Stimulated activated CD8-positive, alpha-beta memory T cell treated with anti-CD3 and anti-CD28 coated beads, Interleukin-12 subunit alpha, Interleukin-12 subunit beta, amount 100 ng/mL, for 1 hour (primary cell): ENCODE measurements around the gene PRLR.

Experiments
- DNase-seq: peaks from one replicate; pipeline ENCODE4 v3.0.0-alpha.2; 2020; ENCODE audit warnings: low read depth

PRLR gene

DNA sequence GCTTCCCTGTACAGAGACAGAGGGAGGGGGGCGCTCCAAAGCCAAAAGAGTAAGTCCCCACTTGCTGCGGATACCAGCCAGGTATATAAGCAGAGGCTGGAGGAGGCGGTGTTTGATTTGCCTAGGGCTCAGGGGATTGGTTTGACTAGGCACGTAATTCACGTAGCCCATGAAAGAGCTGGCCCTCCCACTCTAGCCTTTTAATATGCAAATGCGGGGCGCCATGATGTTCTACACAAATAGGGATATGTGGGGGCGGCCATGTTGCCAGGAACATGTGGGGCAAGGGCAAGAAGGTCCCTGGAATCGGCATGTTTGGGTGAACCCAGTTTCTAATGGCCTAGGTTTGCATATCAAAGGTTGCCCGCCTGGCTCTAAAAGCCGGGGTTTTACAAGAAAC lies 3.3 kb upstream of the PRLR start:
- no peak for DNase-seq

DNA sequence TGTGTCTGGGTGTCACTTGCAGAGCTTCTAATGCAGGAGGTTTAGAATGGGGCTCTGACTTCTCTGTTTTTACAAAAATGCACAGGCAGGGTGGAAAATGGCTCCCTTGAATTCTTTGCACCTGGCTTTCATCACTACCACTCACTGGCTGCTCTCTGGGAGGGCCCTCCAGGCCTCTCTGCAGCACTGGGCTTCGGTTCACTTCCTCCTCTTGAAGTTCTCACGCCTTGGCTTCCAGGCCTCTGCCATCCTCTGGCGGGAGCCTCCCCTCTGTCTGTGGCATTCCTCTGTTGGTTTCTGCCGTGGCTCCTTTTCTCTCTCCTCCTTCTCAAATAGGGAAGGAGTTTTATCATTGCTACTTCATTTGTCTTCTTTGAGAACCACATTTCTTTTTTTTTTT lies 2.8 kb upstream of the PRLR start:
- no peak for DNase-seq

- DNase-seq, result no peak
These were observed 1.8 kb upstream of the PRLR start for GRCh38 chr5:35232124-35232523.

DNA sequence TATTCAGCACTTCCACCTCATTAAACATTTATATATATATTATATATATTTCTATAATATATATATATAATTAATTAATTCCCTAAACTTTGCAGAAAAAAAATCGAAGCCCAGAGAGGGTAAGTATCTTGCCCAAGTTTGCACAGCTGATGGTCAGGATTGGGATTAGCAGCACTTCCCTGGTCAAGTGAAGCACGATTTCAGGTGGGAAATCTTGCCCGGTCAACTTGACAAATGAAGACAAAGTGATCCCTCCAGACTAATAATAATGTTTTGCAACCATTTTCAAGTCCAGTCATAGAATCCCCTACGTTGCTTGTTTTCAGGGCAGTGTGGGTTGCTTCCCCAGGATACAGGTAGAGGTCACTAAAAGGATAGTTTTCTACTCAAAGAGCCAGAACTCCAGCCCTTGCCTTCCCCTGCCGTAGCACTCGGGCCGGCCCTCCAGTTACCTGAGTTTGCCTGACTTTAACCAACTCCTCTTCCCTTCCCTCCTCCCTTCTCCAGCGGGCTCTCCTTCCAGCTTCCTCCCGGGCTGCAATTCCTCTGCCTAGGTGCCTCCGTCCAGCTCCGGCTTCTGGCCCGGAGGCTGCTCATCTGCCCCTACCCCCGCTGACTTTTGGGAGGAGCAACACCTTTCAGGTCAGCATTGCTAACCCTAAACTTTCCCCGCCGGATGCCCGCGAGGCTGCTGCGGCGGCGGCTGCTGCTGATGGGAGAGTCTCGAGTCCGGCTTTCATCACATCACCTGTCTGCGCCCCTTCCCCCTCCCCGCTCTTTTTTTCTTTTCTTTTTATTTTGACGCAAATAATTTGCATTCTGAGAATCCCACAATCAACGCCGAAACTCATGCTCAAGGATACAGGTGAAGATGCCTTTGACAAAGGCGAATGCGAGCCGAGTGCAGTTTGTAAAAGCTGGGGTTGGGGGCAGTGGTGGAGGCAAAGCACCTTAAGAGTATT lies 930 bp downstream of the PRLR start:
- DNase-seq, result no peak

DNA sequence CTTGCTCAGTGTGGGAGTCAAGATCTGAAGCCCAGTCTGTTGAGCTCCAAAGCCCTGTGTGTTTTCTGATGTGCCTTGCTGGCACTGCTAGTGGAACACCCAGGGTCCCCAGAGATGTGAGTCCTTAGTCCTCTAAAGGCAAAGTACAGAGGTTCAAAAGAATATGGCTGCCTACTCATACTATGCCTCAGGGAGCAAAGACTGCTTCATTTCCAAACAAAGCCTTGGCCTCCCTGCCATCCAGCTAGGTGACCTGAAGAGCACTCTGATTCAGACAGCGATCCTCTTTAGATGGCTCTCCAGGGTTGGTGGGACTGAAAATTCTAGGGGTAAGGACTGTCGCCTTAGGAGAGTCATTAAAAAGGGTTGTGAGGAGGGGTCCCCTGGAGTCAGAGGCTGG lies 2.0 kb downstream of the PRLR start:
- DNase-seq, result no peak

GRCh38 chr5:35227720-35228119 lies 2.6 kb downstream of the PRLR start:
- DNase-seq, result no peak

DNA sequence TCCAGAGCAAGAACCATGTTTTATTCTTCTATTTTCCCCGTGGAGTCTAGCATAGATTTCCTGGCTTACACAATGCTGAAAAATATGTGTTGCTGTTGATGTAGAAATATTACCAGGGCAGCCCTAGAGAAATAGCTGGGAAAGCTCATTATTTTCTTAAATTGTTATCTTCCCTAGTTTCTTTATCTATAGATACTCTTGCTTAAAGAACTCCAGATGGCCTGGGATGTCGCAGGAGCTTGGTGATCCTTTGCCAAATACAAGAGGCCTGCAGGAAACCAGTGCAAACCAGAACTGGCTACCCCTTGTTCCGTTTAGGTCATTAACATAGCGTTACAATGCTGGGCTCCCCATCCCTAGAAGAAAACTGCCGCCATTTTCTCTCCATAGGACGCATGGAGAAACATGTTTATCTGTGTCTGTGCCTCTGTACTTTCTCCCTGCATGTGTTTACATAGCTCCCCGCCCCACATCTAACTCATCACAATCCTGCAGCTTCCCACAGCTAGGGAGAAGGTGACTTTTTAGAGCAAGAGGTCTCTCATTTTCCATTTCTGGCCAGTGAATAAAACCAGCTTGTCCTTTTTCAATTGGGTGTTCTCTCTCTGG lies 6.4 kb downstream of the PRLR start:
- DNase-seq, result no peak

GRCh38 chr5:35220967-35221366 lies 9.3 kb downstream of the PRLR start:
- DNase-seq, result no peak

DNA sequence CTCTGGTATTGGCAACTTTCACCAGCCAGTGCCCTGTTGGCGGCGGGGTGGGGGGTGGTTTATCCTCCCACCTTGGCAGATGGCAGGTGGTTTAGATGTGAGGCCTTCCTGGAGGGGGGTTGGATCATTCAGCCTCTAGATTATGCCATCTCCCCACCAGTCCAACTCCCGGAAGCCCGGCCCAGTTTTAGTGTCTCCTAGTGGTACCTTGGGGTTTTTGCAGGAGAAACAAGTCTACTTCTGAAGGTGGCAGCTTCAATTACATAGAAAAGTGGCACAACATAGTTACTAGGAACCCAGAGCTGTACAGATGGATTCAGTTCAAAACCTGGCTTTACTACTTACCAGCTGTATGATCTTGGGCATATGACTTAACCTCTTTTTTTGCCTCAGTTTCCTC lies 11.3 kb downstream of the PRLR start:
- DNase-seq, result no peak

- no peak for DNase-seq
These were observed 16.2 kb downstream of the PRLR start for GRCh38 chr5:35214051-35214450.

- no peak for DNase-seq
These were observed 16.7 kb downstream of the PRLR start for GRCh38 chr5:35213608-35214007.

GRCh38 chr5:35212122-35212982 lies 17.9 kb downstream of the PRLR start:
- no peak for DNase-seq

DNA sequence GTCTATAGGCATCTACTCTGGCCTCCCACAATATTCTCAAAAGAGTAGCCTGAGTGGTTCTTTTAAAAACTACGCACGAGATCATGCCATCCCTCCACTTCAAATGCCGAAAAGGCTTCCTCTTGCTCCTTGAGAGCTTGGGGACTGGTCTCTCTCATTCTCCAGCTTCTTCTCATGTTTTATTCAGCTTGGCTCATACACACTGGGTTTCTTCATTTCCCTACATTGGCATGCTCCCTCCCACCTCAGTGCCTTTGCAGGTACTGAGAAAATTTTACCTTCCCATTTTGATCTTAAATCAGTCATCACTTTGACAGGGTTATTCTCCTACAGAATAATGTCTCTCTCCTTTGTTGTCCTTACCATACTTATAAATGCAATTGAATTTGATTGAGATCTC lies 20.4 kb downstream of the PRLR start:
- no peak for DNase-seq

DNA sequence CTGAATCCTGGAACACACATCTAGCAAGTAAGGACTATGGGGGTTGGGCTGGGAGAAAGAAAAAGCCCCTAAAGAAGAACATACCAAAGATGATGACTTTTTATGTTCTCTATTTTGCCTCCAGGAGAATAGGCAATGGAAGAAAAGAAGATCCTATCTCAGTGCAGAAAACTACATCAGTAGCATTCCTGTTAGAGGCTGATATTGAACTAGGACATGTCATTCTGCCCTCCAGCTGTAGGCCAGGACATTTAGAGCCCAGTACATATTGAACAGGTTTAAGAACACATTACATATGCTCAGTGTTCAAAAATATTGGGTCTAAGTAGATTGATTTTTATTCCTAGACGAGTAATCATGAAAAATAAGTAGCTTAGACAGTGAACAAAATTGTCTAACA lies 24.7 kb downstream of the PRLR start:
- DNase-seq, result no peak

GRCh38 chr5:35205186-35205585 lies 25.1 kb downstream of the PRLR start:
- DNase-seq, result no peak

DNA sequence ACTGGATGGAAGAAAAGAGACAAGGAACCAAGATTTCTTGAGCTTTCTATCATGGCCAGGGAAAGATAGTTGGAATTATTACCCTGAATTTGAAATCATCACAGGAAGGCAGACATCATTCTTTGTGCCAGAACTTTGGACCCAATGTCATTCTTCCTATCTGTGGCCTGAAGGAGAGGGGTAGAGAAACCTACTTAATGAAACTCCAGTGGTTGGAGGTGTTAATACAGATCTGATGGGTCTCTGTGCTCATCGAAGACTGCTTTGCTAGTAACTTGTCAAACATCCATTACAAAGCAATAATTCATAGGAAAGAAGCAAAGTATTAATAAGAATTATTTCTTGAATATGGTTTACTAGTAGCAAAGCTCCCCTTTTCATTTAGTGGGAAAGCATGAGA lies 26.9 kb downstream of the PRLR start:
- no peak for DNase-seq

DNA sequence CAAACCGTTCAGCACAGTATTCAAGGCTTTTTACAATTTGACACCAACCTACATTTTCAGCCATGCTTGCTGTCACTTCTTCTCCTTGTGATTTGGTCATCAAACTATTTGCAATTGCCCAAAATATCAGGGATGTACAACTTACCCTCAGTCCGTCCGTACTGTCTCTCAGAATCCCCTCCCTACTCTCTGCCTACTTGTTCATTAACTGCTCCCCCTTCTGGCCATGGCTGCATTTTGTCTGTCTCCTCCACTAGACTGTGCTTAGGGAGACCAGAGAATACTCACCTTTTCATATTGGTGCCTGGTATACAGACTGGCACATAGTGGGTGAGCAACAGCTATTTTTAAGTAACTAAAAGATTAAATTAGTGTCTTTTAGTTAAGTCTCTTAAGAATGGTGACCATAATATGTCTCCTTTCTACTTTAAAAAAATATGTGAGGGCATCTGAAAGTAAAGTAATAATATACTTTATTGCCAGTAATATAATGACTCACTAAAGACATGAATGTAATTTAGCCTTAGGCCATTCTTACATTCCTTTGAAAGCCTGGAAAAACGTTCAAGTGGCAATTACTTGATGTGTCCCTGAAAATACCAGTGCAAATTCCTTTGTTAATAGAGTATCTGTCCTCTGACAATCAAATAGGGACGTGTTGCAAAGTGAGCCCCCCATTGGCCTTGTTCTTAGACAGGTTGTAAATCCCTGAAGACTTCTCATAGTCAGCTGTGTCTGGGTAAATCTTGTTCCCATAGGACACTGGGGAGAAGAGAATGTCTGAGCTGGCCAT lies 27.8 kb downstream of the PRLR start:
- DNase-seq, result peak; percentile 6

GRCh38 chr5:35201291-35201690 lies 29.0 kb downstream of the PRLR start:
- no peak for DNase-seq

GRCh38 chr5:35199886-35200285 lies 30.4 kb downstream of the PRLR start:
- DNase-seq, result no peak

DNA sequence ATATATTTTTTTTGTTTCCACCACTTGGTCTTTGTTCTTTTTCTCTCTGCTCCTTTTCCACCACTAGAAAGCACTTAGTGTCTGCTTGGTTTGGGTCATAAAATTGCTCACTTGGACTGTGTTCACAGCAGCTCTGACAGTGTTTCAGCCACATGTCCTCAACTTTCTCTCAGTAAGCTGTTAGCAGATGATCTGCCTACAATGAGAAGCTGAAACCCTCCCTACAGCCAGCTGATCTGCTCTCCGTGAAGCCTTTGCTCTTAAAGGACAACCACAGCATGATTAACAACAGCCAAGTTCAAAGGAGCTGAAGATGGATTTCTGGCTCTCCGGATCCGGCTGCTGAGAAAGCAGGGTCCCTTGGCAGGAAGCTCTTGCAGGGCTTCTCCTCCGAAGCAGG lies 31.6 kb downstream of the PRLR start:
- no peak for DNase-seq

DNA sequence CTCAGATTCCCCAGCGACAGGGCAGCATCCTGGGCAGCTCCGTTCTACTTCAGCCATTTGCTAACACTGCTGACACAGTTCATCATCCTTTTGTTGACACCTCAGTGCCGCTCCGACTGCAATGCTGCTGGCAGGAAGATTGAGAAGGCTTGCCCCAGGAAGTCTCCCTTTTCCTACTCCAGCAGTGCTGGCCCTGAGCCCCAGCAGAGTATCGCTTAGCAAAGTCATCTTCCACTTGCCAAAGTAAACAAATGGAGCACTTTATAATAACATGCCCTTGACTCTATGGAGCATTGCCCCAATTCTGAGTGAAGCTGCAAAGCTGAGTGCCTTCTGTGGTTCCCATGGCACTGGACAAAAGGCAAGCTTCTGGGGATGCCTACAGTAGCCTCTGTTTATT lies 32.2 kb downstream of the PRLR start:
- no peak for DNase-seq

DNA sequence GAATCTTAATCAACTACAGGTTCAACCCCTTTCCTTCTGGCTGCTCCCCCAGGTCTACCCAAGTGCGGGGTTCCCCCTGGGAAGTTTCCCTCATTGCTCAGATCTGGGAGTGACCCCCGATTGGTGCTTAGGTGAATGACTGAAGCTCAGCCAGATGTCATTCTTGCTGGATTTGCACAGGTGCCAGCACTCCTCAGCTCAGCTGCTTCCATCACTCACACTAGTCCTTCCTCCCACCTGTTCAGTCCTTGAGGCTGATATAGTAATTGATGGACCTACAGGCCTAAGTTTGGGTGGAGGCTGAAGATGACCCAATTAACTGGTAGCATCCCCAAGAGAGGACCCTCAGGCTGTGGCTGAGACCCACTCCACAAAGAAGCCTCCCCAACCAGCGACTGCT lies 32.9 kb downstream of the PRLR start:
- no peak for DNase-seq
